ENCODE results near the gene GIPC1.
"Not testable (repeated sequence)": the region's sequence is repeated elsewhere in the genome, so short reads cannot be mapped to it uniquely, and the experiment has no call there.

GRCh38 chr19:14462401-14462800 lies 33.5 kb downstream of the GIPC1 start:
- TF ChIP-seq, protein P1, sequence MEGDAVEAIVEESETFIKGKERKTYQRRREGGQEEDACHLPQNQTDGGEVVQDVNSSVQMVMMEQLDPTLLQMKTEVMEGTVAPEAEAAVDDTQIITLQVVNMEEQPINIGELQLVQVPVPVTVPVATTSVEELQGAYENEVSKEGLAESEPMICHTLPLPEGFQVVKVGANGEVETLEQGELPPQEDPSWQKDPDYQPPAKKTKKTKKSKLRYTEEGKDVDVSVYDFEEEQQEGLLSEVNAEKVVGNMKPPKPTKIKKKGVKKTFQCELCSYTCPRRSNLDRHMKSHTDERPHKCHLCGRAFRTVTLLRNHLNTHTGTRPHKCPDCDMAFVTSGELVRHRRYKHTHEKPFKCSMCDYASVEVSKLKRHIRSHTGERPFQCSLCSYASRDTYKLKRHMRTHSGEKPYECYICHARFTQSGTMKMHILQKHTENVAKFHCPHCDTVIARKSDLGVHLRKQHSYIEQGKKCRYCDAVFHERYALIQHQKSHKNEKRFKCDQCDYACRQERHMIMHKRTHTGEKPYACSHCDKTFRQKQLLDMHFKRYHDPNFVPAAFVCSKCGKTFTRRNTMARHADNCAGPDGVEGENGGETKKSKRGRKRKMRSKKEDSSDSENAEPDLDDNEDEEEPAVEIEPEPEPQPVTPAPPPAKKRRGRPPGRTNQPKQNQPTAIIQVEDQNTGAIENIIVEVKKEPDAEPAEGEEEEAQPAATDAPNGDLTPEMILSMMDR (IDR thresholded peaks at IDR 0.05), result not testable (repeated sequence)
- TF ChIP-seq EZH2 (IDR thresholded peaks at IDR 0.05), result not testable (repeated sequence)
